HG03342 (cell line): ENCODE results near the gene PDSS2.
A peak's percentile ranks its signal among the peaks of the same experiment; 100 is the strongest.
"Not testable (repeated sequence)": the region's sequence is repeated elsewhere in the genome, so short reads cannot be mapped to it uniquely, and the experiment has no call there.

Experiments
- ATAC-seq: cut with Tn5 transposase; IDR thresholded peaks from one replicate; pipeline ENCODE4 v1.9.1; 2021; ENCODE audit warnings: mild to moderate bottlenecking, moderate library complexity; ENCODE audit not compliant: unreplicated experiment

Gene PDSS2

DNA sequence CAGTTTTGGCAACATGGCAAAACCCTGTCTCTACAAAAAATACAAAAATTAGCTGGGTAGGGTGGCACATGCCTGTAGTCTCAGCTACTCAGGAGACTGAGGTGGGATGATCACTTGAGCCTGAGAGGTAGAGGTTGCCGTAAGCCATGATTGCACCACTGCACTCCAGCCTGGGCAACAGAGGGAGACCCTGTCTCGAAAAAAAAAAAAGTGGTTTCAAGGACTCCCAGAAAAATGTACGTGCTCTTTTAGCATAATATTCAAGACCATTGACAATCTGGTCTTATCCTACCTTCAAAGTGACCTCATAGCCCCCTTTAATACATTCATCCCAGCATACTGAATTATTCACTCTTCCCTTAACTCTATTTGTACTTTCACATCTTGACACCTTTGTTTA lies 16.0 kb upstream of the PDSS2 start:
- ATAC-seq = not testable (repeated sequence)

DNA sequence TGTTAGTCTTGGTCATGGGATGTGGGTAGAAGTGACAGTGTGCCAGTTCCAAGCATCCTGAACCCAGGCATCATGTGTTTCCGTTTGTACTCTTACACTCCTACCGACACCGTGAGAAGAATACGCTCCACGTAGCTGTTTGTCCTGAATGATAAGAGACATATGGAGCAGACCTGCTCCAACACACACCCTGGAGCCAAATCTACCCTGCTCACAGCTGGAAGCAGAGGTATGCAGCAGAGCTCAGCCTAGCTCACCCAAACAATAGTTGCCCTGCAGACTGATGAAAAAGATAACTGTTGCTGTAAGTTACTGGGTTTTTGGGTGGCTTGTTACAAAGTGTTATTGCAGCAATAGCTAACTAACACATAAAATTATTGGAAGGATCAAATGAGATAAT lies 14.3 kb upstream of the PDSS2 start:
- no peak for ATAC-seq

DNA sequence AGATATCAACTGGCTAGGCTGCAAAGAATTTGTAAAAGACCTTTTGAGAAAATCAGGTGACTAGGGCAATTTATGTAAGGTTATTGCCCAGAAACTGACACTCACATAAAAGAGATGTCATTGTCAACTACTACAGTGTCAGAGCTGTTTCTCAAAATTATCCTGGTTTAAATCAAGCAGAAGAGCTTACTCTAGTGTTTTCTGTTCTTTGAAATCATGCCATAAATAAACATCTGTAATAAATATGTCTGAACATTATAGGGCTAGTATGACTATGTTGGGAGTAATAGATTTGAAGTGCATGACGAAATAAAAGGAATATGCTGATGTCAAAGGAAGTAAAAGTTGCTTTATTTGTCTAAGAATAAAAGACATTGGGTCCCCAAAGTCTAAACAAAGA lies 11.0 kb upstream of the PDSS2 start:
- ATAC-seq = no peak

DNA sequence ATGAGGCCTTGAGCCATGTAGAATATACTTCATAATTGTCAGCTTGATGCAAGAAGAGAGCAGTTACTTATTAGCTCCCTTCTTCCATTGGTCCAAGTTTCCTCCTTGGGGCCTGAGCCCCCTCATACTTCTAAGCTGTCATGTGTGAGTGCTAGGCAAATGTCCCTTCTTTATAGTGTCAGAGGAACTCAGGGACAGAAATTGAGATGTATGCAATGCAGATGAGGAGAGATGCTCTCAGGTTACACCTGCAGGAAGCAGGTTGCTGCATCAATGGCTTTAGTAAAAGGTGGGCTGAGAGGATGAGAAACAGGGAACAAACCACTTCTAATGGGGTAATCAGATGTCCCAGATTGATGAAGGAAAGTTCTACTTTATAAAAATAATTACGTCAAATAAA lies 6.7 kb upstream of the PDSS2 start:
- ATAC-seq = no peak

DNA sequence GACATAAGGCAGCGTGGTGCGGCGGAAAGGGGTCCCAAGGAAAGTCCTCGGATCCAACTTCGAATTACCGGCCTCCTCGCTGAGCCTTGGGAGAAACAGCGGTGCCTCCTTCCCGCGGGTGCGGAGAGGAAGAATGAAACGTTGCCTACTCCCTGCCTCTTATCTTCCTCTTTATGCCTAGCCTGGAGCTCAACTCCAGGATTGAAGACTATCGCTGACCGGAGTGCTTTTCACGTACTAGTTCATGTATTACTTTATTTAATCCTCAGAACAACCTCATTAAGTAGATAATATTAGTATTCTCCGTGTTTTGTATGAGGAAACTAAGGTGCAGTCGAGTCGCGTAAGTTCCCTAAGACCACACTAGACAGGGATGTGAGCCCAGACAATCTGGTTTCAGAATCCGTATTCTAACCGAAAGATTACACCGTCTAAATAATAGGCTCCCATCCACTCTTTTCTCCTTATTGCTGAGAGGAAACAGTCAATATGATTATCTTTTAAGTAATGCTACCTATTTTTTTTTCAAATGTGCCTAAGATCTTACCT lies 793 bp upstream of the PDSS2 start:
- no peak for ATAC-seq

DNA sequence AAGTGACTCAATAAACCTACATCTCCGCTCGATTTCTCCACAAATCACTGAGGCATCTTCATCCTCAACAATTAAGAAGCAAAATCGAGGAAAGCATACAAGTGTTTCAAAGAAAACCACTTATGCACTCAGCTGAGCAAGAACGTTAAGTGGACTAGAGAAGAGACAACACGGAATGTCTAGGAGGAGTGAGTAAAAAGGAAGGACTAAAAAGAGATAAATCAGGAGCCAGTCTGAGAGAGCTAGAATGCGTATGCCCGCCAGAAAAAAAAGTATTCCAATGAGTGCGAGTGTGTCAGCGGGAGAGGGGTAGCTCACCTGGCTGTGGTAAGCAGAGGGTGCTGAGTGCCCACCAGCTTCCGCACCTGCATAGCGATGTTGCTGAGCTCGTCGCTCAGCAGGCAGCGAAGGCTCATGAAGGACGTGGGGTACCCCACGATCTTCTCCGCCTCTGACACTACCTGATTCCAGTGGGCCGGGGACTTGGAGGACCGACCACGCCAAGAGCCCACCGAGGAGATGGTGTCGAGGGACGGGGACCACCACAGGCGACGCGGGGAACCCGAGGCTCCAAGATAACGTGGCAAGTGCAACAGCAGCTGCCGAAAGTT lies 587 bp downstream of the PDSS2 start:
- peak; percentile 17 for ATAC-seq

DNA sequence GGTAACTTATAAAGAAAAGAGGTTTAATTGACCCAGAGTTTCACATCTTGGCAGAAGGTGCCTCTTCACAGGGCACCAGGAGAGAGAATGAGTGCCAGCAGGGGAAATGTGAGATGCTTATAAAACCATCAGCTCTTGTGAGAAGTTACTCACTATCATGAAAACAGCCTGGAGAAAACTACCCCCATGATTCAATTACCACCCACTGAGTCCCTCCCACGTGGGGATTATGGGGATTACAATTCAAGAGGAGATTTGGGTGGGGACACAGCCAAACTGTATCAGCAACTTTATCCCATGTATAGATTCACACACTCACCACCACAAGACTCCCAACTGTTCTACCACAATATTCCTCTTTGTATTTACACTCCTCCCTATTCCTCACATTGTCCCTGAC lies 10.6 kb downstream of the PDSS2 start:
- no peak for ATAC-seq

DNA sequence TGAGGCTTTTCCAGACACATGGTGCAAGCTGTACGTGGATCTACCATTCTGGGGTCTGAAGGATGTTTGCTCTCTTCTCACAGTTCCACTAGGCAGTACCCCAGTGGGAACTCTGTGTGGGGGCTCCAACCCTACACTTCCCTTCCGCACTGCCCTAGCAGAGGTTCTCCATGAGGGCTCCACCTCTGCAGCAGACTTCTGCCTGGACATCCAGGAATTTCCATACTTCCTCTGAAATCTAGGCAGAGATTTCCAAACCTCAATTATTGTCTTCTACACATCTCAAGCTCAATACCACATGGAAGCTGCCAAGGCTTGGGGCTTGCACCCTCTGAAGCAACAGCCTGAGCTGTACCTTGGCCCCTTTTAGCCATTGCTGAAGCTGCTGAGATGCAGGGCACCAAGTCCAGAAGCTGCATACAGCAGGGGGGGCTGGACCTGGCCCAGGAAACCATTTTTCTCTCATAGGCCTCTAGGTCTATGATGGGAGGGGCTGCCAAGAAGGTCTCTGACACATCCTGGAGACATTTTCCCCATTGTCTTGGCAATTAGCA lies 11.6 kb downstream of the PDSS2 start:
- ATAC-seq = no peak

DNA sequence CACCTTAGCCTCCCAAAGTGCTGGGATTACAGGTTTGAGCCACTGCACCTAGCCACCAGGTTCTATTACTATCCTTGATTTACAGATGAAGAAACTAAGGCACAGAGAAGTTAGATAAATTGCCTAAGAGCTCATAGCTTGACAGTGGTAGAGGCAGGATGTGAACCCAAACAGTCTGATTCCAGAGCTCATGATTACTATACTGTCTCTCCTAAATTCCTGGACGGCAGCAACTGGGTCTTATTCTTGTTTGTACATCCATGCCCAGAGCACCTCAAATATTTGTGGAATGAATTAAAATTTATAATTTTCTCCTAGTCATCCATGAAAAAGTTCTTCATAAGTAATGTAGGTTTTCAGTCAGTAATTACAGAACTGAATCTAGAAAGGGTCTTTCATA lies 15.1 kb downstream of the PDSS2 start:
- ATAC-seq = no peak

DNA sequence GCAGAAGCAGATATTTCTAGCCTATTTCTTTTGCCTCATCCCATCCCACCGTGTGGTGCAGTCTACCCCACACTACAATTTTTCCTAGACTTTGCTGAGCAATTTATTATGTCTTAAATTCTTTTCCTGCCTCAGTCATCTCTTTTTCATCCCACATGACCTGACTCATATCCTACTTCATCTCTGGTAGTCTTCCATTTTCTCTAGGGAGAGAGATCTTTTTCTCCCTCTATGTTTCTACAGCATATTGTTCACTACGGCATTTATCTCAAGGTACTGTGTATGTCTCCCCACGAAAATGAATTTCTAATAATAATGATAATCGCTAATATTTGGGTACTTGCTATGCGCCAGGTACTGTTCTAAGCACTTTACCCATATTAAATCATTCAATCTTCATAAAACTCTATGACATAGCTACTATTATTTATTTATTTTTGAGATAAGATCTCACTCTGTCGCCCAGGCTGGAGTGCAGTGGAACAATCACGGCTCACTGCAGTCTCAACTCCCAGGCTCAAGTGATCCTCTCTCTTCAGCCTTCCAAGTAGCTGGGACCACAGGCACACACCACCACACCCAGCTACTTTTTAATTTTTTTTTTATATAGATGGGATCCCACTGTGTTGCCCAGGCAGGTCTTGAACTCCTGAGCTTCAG lies 15.6 kb downstream of the PDSS2 start:
- no peak for ATAC-seq

DNA sequence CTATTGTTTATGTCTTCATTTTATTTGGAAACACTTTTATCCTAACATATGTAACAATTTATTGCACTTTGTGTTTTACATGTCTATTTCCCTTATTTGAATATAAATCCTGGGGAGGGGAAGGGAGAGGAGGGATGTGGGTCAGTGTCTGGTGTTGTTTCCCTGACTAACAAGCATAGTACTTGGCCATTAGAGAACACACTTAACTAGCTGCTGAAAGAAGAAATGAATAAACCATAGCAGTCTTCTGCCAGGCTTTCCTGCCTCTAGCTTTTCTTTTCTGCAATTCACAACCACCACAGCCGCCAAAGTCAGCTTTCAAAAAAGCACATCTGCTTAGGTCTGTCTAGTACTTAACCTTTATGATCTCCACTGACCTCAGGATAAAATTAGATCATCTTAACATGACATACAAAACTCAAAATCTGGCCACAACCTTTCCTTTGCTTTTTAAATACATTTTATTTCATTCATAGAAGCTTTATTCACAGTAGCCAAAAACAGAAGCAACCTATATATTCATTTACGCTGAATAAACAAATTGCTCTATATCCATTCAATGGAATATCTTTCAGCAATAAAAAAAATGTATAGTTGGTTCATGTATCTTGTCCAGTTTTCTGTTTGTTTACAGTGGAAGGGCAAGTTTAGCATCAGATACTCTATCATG lies 16.3 kb downstream of the PDSS2 start:
- no peak for ATAC-seq

DNA sequence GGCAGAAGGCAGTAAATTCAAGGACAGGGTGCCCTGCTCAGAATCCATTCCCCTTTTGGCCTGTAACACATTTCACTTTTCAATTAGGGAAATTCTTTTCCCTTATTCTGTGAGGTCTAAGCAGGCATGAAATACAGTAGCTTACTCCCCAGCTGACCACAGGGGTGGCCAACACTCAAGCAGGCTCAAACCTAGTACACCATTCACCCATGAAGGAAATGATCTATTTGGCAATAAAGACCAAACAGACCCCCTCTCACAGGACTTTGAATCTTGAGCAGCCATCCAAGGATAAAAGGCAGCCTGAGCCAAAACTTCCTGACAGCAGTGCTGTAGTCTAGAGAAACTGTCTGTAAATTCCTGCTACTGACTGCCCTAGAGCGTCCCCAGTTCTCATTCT lies 17.7 kb downstream of the PDSS2 start:
- no peak for ATAC-seq

DNA sequence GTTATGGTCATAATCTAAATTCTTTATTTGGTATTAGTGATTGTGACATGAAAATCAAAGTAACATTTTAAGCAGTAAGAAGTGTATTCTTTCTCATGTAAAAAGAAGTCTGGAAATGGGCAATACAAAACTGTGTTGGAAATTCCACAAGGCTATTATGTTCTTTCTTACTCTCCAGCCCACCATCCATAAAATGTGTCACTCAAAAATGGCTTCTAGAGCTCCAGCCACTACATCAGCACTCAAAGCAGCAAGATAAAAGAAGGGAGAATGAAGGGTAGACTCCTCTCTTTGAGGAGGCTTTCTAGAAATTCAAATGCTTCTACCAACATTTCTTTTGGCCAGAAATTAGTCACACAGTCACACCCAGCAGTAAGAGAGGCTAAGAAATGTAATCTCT lies 18.4 kb downstream of the PDSS2 start:
- ATAC-seq = no peak

DNA sequence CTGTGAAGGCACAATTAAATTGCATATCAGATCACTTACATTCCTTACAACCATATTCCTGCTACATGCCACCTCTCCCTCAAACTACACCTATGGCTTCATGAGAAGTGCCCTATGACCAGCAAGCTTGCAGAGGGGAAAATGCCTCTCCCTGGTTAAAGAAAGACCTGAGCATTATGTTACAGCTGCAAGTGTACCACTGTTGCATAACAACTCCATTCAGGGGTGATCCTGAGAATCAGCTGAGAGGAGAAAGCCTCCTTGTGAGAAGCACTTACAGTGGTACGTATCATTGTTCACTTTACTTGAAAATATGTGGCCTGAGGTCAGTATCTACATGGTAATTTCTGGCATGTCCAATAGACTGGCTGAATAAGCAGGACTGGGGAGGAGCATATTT lies 20.0 kb downstream of the PDSS2 start:
- ATAC-seq = no peak

DNA sequence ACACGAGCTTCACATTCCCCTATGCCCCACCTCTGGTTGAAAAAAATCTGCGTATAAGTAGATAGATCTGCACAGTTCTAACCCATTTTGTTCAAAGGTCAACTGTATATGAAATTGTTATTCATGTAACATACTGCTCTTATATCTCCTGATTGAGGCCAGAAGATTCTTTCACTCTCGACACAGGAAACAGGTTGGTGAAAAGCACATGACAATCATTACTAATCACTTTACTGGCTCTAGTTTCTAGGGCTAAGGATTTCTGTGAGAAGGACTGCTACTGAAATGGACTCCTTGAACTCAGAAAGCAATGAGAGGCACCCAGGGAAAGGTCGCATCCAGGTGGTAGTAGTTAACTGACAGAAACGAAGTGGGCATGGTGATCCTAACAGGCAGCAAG lies 21.7 kb downstream of the PDSS2 start:
- no peak for ATAC-seq

DNA sequence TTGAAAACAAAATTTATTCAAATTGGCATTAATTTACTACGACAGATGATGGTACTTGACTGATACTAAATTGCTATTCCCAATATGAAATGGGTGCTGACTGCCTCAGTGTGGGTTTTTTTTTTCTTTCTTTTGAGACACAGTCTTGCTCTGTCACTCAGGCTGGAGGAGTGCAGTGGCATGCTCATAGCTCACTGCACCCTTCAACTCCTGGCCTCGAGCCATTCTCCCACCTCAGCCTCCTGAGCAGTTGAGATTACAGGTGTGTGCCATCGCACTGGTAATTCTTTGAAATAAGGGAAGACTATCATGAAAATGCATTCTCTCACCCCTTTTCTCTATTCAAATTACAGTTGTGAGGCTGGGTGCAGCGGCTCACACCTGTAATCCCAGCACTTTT lies 22.5 kb downstream of the PDSS2 start:
- no peak for ATAC-seq

DNA sequence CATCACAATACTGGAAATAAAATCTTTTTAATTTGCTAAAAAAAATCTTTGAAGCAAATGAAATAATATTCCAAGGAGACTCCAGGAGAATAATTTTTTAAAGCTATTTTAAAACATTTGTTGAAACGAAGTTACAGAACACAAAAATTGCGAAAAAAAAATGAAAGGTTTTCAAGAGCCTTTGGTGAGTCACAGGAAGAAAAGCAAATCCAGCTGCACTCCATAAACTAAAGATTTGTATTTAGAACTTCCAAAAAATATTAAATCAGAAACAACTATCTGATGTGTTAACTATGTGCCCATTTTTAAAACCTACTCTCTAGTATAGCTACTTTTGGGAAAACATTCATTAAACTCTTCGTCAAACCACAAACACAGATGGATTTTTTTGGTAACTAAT lies 23.6 kb downstream of the PDSS2 start:
- no peak for ATAC-seq

DNA sequence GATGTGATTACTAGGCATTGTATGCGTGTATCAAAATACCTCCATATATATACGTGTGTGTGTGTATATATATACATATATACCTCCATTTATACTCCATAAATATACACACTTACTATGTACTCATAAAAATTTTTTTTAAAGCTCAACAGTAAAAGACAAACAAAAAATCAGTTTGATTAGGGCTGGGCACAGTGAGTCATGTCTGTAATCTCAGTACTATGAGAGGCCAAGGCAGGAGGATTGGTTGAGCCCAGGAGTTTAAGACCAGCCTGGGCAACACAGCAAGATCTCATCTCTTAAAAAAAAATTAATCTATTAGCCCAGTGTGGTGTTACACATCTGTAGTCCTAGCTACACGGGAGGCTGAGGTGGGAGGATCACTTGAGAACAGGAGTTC lies 24.6 kb downstream of the PDSS2 start:
- no peak for ATAC-seq

DNA sequence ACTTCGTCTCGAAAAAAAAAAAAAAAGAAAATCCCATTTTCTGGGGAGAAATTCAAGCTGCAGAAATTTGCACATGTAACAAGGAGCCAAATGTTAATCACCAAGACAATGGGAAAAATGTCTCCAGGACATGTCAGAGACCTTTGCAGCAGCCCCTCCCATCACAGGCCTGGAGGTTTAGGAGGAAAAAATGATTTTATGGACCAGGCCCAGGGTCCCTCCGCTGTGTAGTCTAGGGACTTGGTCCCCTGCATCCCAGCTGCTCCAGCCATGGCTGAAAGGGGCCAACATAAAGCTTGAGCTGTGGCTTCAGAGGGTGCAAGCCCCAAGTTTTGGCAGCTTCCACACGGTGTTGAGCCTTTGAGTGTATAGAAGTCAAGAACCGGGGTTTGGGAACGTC lies 33.4 kb downstream of the PDSS2 start:
- not testable (repeated sequence) for ATAC-seq

DNA sequence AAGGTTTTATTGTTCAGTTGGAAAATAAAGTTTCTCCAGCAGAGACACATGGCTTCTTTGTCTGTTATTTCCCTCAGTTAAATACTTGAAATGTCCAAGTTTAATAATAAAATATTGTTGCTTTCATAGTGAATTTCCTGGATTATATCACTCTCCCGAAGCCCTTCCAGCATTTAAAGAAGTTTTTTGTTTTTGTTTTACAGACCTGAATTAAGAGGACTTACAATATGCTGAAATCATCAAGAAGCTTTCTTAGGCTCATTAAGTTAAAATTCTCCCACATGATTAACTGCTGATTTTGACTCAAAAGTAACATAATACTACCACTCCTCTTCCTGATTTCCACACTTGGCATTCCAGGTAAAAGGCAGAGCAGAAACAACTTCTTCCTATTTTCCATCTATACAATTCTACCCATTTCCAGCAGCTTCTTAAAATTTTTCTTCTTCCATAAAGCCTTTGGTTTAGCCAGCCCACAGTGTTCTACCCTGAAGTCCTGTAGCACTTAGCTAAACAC lies 35.8 kb downstream of the PDSS2 start:
- no peak for ATAC-seq

DNA sequence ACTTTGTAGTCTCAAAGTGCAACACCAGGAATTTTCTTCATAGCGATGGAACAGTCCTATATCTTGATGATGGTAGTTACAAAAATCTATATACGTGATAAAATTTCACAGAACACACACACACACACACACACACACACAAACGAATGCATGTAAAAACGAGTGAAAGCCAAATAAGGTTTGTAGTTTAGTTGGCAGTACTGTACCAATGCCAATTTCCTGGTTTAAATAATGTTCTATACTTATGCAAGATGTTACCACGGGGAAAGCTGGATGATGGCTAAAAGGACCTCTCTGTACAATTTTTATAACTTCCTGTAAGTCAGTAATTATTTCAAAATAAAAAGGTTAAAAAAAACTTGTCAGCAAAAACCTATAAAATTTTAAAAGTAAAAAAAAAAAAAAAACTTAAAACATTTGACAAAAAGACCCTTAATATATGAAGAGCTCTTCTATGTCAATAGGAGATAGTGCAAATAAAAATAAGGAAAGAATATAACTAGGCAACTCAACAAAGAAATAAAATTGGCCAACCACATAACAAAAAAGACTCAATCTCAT lies 37.6 kb downstream of the PDSS2 start:
- no peak for ATAC-seq
